ENCODE results near the gene CFAP100.

- TF ChIP-seq FOS (IDR thresholded peaks at IDR 0.05; ENCODE audit: borderline replicate concordance, extremely low read depth, insufficient read length): no peak
- no peak for TF ChIP-seq REST (IDR thresholded peaks at IDR 0.05; ENCODE audit: low read depth, low read length)
- no peak for TF ChIP-seq NRF1 (conservative IDR thresholded peaks at IDR 0.05; ENCODE audit: low read depth, low read length)
- no peak for TF ChIP-seq SMC3 (IDR thresholded peaks at IDR 0.05; ENCODE audit: borderline replicate concordance, low read length)
- TF ChIP-seq CTCF (IDR thresholded peaks at IDR 0.05 in 2 of 3, conservative IDR thresholded peaks at IDR 0.05 in 1 of 3; ENCODE audit: control insufficient read depth in 2 of 3, extremely low read depth in 1 of 3, insufficient read depth in 1 of 3, low read depth in 3 of 3, low read length in 3 of 3): no peak
- TF ChIP-seq NR2C1 (IDR thresholded peaks at IDR 0.05): no peak
These were observed 23.3 kb downstream of the CFAP100 start for GRCh38 chr3:126417981-126418530.

Data from GM12878 (cell line).